HG03060 (cell line): ENCODE data around the gene TNS3.
"Not testable (repeated sequence)": the region's sequence is repeated elsewhere in the genome, so short reads cannot be mapped to it uniquely, and the experiment has no call there.

Source experiments
- ATAC-seq: cut with Tn5 transposase; IDR thresholded peaks from one replicate; pipeline ENCODE4 v1.9.1; 2021; ENCODE audit warnings: low read depth, moderate number of reproducible peaks; ENCODE audit not compliant: unreplicated experiment

TNS3 gene

GRCh38 chr7:47280114-47280513 is 301.8 kb downstream of the TNS3 start:
- ATAC-seq, result no peak

- ATAC-seq, result no peak
Measured at GRCh38 chr7:47278043-47278442, 303.9 kb downstream of the TNS3 start.

- ATAC-seq, result no peak
Measured at GRCh38 chr7:47277321-47277781, 304.6 kb downstream of the TNS3 start.

DNA sequence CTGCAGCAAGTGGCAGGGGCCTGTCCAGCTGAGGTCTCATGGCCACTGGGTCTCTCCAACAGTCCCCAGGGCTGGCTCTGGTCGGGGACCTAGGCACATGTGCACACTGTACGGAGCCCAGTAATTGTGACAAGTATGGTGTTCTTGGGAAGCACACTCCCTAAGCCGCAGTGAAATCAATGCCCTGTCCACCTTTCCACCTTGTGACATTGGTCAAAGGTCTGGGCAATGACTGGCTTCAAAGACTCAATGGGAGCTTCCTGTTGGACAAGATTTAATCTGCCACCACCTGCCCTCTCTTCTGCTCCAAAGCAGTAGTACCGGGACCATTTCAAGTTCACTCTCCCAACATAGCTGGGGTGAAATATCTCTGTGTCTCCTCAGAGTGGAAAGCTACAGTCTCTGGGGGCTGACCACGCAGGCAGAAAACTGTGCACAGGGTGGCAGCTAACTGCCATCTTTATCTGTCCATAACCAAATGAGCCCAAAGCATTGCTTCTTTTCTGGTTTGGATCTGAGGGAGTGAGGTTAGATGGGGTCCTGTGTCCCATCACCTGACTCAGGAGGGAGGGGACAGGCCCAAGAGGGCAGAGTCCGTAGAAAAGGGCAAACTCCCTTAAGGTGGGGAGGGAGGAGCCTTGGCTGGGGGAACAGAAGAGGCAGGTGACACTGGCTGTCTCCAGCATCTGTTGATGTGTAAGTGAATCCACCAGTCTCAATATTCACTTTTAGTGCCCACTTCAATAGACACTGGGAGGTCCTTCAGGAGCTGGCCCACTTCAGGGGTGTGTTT is 307.7 kb downstream of the TNS3 start:
- ATAC-seq, result no peak

DNA sequence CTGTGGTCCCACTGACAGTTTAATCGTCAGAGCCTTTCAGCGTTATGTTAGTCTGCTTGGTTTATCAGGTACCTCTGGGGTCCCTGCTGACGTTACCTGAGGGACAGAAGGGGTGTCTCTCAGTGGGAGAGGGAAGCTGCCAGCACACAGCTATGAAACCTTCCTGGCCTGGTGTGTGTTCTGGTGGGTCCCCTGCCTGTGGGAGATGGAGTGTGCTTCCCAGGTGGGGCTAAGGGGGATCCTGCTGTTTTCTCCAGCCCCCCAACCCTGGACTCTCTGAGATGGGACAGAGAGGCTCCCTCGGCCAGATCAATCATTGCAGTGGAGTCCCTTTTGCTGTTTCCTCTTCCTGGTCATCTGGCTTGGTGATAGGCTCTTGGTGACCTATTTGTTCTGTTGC is 308.8 kb downstream of the TNS3 start:
- no peak for ATAC-seq

DNA sequence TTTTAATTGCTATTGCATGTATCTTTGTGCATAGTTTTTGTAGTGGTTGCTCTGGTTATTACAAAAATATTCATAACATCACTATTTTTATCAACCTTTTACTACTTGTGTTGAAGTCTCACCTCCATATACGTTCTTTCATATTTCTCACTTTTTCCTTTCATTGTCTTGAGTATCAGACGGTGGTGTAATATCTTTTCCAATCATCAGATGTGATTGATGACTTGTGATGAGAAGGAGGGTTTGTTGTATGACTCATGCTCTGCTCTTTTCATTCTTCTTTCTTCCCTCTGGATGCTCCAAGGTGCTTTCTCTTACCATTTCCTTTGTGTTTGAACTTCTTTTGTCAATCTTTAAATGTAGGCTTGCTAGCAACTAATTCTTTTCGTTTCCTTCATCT is 310.2 kb downstream of the TNS3 start:
- ATAC-seq, result no peak

GRCh38 chr7:47268851-47269836 is 312.8 kb downstream of the TNS3 start:
- ATAC-seq, result no peak

DNA sequence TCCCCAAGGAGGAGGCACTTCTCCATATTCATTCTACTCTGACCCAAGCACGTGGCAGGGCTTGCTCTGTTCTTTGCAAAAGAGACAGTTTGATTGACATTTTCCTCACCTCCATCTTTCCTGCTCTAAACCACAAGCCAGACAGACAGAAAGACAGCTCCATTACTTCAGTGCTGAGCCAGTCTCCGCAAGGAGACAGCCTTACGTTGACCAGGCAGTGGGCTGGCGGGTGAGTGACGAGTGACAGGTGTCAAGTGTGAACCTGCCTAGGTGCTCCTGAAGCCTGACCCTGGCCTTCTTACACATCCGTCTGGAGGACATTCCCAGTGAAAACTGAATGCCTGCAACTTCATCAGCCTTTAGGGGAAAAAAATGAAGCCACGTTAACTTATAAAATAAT is 314.6 kb downstream of the TNS3 start:
- no peak for ATAC-seq

DNA sequence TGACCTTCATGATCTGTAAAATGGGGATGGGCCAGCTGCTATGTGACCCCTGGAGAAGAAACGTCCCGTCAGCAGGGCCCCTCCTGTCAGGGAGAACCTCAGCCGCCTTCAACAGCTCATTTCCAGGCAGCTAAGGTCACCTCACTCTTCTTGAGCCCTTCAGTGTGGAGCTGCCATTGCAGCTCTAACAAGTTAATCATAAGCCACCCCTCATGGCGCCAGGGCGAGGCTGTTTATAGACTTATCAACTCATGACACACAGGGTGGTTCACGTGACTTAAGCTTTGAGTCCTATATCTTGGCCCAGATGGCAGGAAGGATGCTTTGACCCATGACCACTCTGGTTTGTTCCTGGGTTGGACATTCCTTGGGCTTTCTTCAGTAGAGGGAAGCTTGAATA is 315.1 kb downstream of the TNS3 start:
- ATAC-seq, result no peak

DNA sequence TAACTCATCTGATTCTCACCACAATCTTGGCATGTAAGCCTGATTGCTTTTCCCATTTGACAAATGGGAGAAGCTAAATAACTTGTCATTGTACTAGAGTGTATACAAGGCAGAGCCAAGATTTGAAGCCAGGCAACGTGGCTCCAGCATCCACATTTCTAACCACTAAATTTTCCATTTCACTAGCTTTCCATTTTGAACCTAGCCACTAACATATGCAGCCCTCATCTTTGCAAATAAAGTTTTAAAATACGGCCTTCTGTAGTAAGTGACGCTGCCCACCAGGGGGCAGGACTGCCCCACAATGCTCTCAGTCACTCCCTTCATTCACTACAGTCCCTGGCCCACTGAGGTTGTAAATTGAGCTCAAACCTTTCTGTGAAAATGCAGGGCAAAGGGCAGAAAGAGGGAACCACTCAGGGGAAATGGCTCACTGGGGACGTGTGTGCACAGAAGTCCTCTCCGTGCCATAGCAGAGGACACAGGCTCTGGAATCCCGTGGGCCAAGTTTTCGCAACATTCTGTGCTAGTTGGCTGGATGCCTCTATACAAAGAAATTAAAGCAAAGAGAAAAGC is 315.7 kb downstream of the TNS3 start:
- peak; percentile 82 for ATAC-seq

GRCh38 chr7:47265621-47266020 is 316.3 kb downstream of the TNS3 start:
- no peak for ATAC-seq

- ATAC-seq, result no peak
Measured at GRCh38 chr7:47264021-47264651, 317.8 kb downstream of the TNS3 start.

DNA sequence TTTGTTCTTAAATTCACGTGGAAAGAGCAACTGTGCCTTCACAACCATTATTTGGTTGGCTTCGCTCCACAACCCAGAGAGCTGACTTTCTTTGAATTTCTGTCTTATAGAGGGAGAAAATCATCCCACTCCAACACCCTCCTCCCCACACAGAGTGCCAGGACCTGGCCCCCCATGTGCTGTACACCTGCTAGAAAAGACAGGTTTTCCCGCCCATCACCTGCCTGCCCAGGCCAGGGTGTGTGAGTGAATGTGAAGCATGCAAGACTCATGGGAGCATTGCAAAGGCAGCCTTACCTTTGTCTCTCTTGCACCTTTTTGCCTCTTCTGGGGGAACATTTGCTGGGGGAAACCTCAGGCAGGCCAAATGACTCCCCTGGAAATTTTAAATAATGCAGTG is 319.0 kb downstream of the TNS3 start:
- no peak for ATAC-seq

DNA sequence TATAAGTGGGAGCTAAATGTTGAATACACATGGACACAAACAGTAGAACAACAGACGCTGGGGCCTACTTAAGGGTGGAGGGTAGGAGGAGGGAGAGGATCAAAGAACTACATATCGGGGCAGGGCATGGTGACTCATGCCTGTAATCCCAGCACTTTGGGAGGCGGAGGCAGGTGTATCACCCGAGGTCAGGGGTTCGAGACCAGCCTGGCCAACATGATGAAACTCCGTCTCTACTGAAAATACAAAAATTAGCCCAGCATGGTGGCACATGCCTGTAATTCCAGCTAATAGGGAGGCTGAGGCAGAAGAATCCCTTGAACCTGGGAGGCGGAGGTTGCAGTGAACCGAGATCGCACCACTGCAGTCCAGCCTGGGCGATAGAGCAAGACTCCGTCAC is 319.8 kb downstream of the TNS3 start:
- not testable (repeated sequence) for ATAC-seq

DNA sequence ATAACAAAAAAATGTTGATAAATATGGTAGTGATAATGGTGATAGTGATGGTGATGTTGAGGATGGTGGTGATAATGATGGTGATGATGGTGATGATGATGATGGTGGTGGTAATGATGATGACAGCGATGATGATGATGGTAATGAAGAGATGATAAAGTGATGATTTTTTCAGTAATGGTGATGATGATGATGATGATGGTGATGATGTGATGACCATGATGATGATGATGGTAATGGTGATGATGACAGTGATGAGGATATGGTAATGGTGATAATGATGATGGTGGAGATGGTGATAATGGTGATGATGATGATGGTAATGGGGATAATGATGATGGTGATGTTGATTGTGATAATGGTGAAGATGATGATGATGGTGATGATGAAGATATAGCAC is 321.6 kb downstream of the TNS3 start:
- no peak for ATAC-seq

DNA sequence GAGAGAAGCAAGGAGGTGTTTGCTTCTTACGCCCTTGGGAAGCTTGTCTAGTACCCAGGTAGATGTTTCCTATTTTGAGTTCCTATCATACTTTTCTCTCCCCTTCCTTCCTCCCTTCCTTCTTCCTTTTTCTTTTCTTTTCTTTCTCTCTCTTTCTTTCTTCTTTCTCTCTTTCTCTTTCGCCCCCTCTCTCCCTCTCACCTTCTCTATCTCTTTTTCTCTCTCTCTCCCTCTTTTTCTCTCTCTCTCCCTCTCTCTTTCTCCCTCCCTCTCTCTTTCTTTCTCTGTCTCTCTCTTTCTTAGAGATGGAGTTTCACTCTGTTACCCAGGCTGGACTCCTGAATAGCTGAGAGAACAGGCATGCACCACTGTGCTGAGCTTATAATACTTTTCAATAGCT is 322.2 kb downstream of the TNS3 start:
- no peak for ATAC-seq

DNA sequence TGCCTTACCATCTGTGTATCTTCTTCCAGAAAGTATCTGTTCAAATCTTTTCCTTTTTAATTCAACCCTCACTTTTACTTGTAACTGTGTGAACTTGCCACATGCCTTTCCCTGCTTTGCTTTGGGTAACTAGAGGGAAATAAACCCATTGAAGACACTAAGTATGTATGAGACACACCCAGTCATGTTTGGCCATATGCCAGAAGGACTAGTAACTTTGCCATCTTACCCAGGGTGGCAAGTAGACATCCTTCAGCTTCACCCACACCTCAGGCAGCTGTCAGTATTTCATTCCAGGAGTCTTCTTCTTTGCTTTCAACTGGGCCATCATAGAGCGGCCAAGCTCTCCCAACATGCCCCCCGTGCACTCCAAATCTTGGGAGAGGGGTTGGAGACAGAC is 323.1 kb downstream of the TNS3 start:
- no peak for ATAC-seq

GRCh38 chr7:47256016-47256415 is 325.9 kb downstream of the TNS3 start:
- no peak for ATAC-seq

GRCh38 chr7:47255441-47255840 is 326.5 kb downstream of the TNS3 start:
- no peak for ATAC-seq

DNA sequence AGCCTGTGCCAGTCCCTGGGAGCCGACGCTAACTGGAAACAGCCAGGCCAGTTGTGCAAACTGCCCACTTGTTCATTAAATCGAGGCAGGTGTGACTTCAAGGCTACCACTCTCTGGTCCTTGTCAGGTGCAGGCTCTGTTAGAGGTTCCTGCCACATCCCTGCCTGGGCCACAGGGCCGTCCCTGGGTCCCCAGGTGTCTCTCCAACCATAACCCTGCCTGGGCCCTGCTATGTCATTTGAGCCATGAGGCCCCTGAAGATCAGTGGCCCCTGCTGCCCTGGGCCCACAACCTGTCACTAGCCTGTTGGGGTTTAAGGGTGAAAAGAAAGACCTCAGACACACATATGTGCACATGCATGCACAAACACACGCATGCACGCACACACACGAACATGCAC is 326.9 kb downstream of the TNS3 start:
- ATAC-seq, result no peak
